Measurements from ENCODE around the gene OVCA2. TPM values are rescaled to one million over a fixed set of nuclear protein-coding genes. Genes with fewer than 3 reads are reported as not detected.

Gene OVCA2
- total RNA-seq, 3 donors from 2014 or later, result 24.3 to 35.4 (median 32.5) TPM

GRCh38 chr17:2051061-2051932, 9.5 kb downstream of the OVCA2 start:
- Histone ChIP-seq H3K27ac (peak overlapping the region; percentile 43 to 84), H3K36me3 (no peaks in the 10 kb centered on the region)
- no peak for TF ChIP-seq POLR2AphosphoS5 (IDR thresholded peaks at IDR 0.05)
- no peak for TF ChIP-seq CTCF (IDR thresholded peaks at IDR 0.05)
- TF ChIP-seq POLR2A (IDR thresholded peaks at IDR 0.05), result no peak

GRCh38 chr17:2051933-2052559, 10.2 kb downstream of the OVCA2 start:
- no peak for TF ChIP-seq POLR2A (IDR thresholded peaks at IDR 0.05)
- TF ChIP-seq POLR2AphosphoS5 (IDR thresholded peaks at IDR 0.05), result no peak
- no peak for TF ChIP-seq CTCF (IDR thresholded peaks at IDR 0.05)
- no peak overlapping the region for H3K4me3 ChIP-seq
- H3K4me1 ChIP-seq, result peaks cover 10 to 11% of the 10 kb centered on the region in 2 donors
- no peaks in the 10 kb centered on the region for H3K9me3 ChIP-seq
- intact Hi-C loops (cut with DNase I; ENCODE audit: low total_unique reads), result no loop called here
- no peaks in the 10 kb centered on the region for H3K27me3 ChIP-seq
- H3K27ac ChIP-seq, result no peak overlapping the region
- H3K36me3 ChIP-seq, result no peaks in the 10 kb centered on the region
- DNase-seq (ENCODE audit: low spot score in 2 of 2), result no peak

More at GRCh38 chr17:2051061-2051932, 9.5 kb downstream of the OVCA2 start:
- Histone ChIP-seq H3K4me1 (peaks cover 8 to 11% of the 10 kb centered on the region in 2 donors), H3K9me3 (no peaks in the 10 kb centered on the region), H3K27me3 (no peaks in the 10 kb centered on the region), H3K4me3 (peak overlapping the region; percentile 51 to 99 (median 71))
- intact Hi-C loops (cut with DNase I; ENCODE audit: low total_unique reads), result no loop called here
- no peak for DNase-seq (ENCODE audit: low spot score in 2 of 2)

GRCh38 chr17:2053380-2054261, 11.8 kb downstream of the OVCA2 start:
- intact Hi-C loops (cut with DNase I; ENCODE audit: low total_unique reads), result no loop called here
- peak in 1 of 2 donors; percentile 75 for DNase-seq (ENCODE audit: low spot score in 2 of 2)
- TF ChIP-seq CTCF (IDR thresholded peaks at IDR 0.05), result peak; percentile 18 to 63 (median 50)
- no peak for TF ChIP-seq POLR2AphosphoS5 (IDR thresholded peaks at IDR 0.05)
- Histone ChIP-seq H3K4me3 (peak overlapping the region; percentile 61 to 84 (median 70)), H3K9me3 (no peaks in the 10 kb centered on the region), H3K27me3 (no peaks in the 10 kb centered on the region), H3K27ac (peak overlapping the region; percentile 85 to 89), H3K36me3 (no peaks in the 10 kb centered on the region), H3K4me1 (peaks cover 10 to 11% of the 10 kb centered on the region in 2 donors)

GRCh38 chr17:2054262-2054511, 12.4 kb downstream of the OVCA2 start:
- H3K9me3 ChIP-seq, result no peaks in the 10 kb centered on the region
- H3K4me1 ChIP-seq, result peaks cover 10 to 11% of the 10 kb centered on the region in 2 donors
- peak overlapping the region; percentile 61 to 84 (median 70) for H3K4me3 ChIP-seq

More at GRCh38 chr17:2054262-2054511, 12.4 kb downstream of the OVCA2 start:
- intact Hi-C loops (cut with DNase I; ENCODE audit: low total_unique reads), result no loop called here
- no peak for TF ChIP-seq CTCF (IDR thresholded peaks at IDR 0.05)
- no peak for TF ChIP-seq POLR2AphosphoS5 (IDR thresholded peaks at IDR 0.05)
- no peak for TF ChIP-seq POLR2A (IDR thresholded peaks at IDR 0.05)
- DNase-seq (ENCODE audit: low spot score in 2 of 2), result no peak
- H3K27me3 ChIP-seq, result no peaks in the 10 kb centered on the region
- peak overlapping the region; percentile 85 to 89 for H3K27ac ChIP-seq
- no peaks in the 10 kb centered on the region for H3K36me3 ChIP-seq
